Neural progenitor cell (in vitro differentiated cells): ENCODE results near the gene REPS1.

Experiments used
- EZH2 ChIP-seq: fragments of 200-600 bp; sonication (generic); IDR thresholded peaks from 2 replicates; pipeline ENCODE4 v1.6.1; 2017; ENCODE audit warnings: antibody characterized with exemption, mild to moderate bottlenecking, moderate library complexity
- TF ChIP-seq, protein P1 (sequence below): fragments of 200-600 bp; sonication (generic); IDR thresholded peaks from 2 replicates; pipeline ENCODE4 v1.5.1; 2017; ENCODE audit warnings: antibody characterized with exemption, mild to moderate bottlenecking

DNA sequence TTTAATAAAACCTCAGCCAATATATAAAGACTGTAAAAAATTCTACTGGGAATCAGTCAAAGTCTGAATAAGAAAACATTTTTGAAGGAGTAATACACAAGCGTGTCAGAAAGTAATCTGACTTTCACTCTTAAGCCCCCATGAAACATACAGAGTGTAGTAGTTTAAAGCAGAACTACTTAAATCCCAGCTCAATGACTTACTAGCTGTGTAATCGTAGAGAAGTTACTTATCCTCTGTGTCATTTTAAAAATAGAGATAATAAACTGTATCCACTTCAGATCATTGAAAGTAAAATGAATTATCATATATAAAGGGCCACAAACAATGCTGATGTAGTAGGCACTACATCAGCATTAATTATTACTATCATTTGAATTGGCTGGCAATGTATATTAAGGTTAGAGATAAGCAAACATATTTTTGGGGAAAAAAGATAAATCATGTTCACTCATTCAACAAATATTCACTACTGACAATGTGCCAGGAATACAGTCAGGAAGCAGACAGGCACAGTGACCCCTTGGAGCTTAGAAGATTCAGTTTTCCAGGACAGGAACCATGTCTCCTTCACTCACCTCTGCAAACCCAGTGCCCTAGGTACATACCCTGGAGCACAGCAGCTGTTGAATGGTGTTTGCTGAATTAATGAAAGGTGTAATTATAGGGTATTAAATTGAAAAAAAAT is 14.4 kb downstream of the REPS1 start:
- TF ChIP-seq, protein P1, sequence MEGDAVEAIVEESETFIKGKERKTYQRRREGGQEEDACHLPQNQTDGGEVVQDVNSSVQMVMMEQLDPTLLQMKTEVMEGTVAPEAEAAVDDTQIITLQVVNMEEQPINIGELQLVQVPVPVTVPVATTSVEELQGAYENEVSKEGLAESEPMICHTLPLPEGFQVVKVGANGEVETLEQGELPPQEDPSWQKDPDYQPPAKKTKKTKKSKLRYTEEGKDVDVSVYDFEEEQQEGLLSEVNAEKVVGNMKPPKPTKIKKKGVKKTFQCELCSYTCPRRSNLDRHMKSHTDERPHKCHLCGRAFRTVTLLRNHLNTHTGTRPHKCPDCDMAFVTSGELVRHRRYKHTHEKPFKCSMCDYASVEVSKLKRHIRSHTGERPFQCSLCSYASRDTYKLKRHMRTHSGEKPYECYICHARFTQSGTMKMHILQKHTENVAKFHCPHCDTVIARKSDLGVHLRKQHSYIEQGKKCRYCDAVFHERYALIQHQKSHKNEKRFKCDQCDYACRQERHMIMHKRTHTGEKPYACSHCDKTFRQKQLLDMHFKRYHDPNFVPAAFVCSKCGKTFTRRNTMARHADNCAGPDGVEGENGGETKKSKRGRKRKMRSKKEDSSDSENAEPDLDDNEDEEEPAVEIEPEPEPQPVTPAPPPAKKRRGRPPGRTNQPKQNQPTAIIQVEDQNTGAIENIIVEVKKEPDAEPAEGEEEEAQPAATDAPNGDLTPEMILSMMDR, result no peak
- no peak for TF ChIP-seq EZH2
